ENCODE measurements around the gene EHMT1.

- TF ChIP-seq CTCF (IDR thresholded peaks at IDR 0.05), result no peak
- no peak for TF ChIP-seq MYC (IDR thresholded peaks at IDR 0.05; ENCODE audit: borderline replicate concordance, low read length)
- no peak for TF ChIP-seq MAX (IDR thresholded peaks at IDR 0.05)
- no peak for TF ChIP-seq USF2 (IDR thresholded peaks at IDR 0.05)
- TF ChIP-seq HDAC2 (IDR thresholded peaks at IDR 0.05), result no peak
- no peak for TF ChIP-seq JUN (IDR thresholded peaks at IDR 0.05)
- no peak; the same call in 1 of the 2 replicates for TF ChIP-seq POLR2A (IDR thresholded peaks at IDR 0.05; ENCODE audit: low read length)
- no peak for TF ChIP-seq PBX3 (IDR thresholded peaks at IDR 0.05)
- no peak for TF ChIP-seq ESRRA (IDR thresholded peaks at IDR 0.05; ENCODE audit: borderline replicate concordance, low read length)
- no peak for TF ChIP-seq REST (IDR thresholded peaks at IDR 0.05)
- no peak for TF ChIP-seq EP300 (IDR thresholded peaks at IDR 0.05)
Measured at GRCh38 chr9:137814436-137814835, 195.6 kb downstream of the EHMT1 start.

Measured in A549 (cell line).